Smooth muscle cell (in vitro differentiated cells): ENCODE measurements around the gene SH3RF3. TPM values are rescaled to one million over a fixed set of nuclear protein-coding genes. Genes with fewer than 3 reads are reported as not detected.
"Not testable (repeated sequence)": the region's sequence is repeated elsewhere in the genome, so short reads cannot be mapped to it uniquely, and the experiment has no call there.

ENCODE experiments used
- DNase-seq: peaks from one replicate; lab custom pipeline; 2025; ENCODE audit not compliant: unreplicated experiment; lab: John Stamatoyannopoulos, UW
- H2AFZ ChIP-seq: fragments of 200-600 bp; sonication (generic); 2 replicates; pipeline ENCODE4 v1.6.0; 2016; ENCODE audit warnings: antibody characterized with exemption, low read depth, mild to moderate bottlenecking
- H3F3A ChIP-seq: fragments of 200-600 bp; sonication (generic); 2 replicates; pipeline ENCODE4 v1.6.0; 2017; ENCODE audit warnings: antibody characterized with exemption, low read depth
- H3K27ac ChIP-seq: fragments of 200-600 bp; sonication (generic); 2 replicates; pipeline ENCODE4 v1.5.1; 2016; ENCODE audit warnings: low read depth, mild to moderate bottlenecking
- H3K27me3 ChIP-seq: fragments of 200-600 bp; sonication (generic); 2 replicates; pipeline ENCODE4 v1.6.1; 2016; ENCODE audit warnings: low read depth, mild to moderate bottlenecking
- H3K36me3 ChIP-seq: fragments of 200-600 bp; sonication (generic); 2 replicates; pipeline ENCODE4 v1.5.1; 2016; ENCODE audit warnings: low read depth
- H3K4me1 ChIP-seq: fragments of 200-600 bp; sonication (generic); 2 replicates; pipeline ENCODE4 v1.5.1; 2016; ENCODE audit warnings: low read depth
- H3K4me2 ChIP-seq: fragments of 200-600 bp; sonication (generic); 2 replicates; pipeline ENCODE4 v1.6.0; 2016; ENCODE audit warnings: mild to moderate bottlenecking
- H3K4me3 ChIP-seq: fragments of 200-600 bp; sonication (generic); 2 replicates; pipeline ENCODE4 v1.5.1; 2016; ENCODE audit warnings: mild to moderate bottlenecking
- H3K79me2 ChIP-seq: fragments of 200-600 bp; sonication (generic); 2 replicates; pipeline ENCODE4 v1.6.0; 2016; ENCODE audit warnings: low read depth, mild to moderate bottlenecking
- H3K9ac ChIP-seq: fragments of 200-600 bp; sonication (generic); 2 replicates; pipeline ENCODE4 v1.6.0; 2016; ENCODE audit warnings: low read depth
- H3K9me3 ChIP-seq: fragments of 200-600 bp; sonication (generic); replicated peaks from 2 replicates; pipeline ENCODE4 v1.5.1; 2016; ENCODE audit warnings: low read depth
- H4K20me1 ChIP-seq: fragments of 200-600 bp; sonication (generic); 2 replicates; pipeline ENCODE4 v1.6.0; 2016; ENCODE audit warnings: low read depth
- WGBS: methylation state at CpG from one replicate; pipeline ENCODE4 v1.1.7; 2016; ENCODE audit warnings: low lambda C conversion rate; 5-methylcytosine and 5-hydroxymethylcytosine counted together
- polyA plus RNA-seq: library from polyadenylated mRNA; unstranded; fragments of >200 nt; fragmentation: Nextera tagmentation; extraction: Ambion mirVana; gene quantifications from 2 replicates; pipeline ENCODE4 v1.2.1, GENCODE V29; 2016
- total RNA-seq: library from RNA; depleted of rRNA; stranded (reverse); fragments of >200 nt; gene quantifications from 2 replicates; pipeline ENCODE4 v1.2.3, GENCODE V29; 2014
- TF ChIP-seq, protein P1 (sequence below): fragments of 200-600 bp; sonication (generic); IDR thresholded peaks from 2 replicates; pipeline ENCODE4 v1.5.1; 2017; ENCODE audit warnings: borderline replicate concordance, mild to moderate bottlenecking, antibody characterized with exemption; ENCODE audit not compliant: insufficient read depth, poor library complexity, severe bottlenecking

Gene SH3RF3
- total and polyA plus RNA-seq, 2 experiments from 2014 or later = 6.6 to 11.8 TPM

DNA sequence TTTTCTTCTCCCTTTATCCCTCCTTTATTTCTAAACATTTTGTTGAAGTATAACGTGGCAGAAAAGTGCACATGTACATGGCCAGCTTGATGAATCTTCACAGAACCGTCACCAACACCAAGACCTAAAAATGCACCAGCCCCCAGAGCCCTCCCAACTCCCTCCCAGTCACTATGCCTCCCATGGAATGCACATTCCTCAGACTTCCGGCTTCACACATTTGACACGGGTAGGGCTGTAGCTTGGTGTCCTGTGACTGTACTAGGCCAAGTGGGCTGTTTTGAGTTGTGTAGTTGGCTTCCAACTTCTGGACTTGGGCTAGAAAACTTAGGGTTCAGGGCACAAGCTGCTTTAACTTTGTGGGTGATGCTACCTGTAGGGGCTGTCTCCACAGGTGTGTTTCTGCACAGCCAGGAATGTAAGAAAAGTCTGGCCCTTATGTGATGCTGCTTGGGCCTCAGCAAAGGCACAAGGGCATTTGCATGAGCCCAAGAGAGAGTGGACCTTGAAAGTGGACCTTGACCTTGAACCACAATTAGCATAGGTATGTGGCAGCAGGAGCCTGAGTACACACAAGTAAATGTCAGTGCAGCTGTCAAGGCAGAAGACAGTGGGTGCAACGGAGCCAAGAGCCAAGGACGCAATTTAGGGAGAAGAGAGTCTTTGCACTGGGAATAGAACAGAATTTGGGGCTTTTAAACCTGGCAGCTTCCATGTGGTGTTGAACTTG is 406.4 kb downstream of the SH3RF3 start:
- H3K36me3 ChIP-seq = no peaks in the 10 kb centered on the region
- no peak overlapping the region for H3K27ac ChIP-seq
- H3K4me1 ChIP-seq = no peaks in the 10 kb centered on the region
- 75% methylated on average over 6 of the region's 6 CpGs for WGBS
- H4K20me1 ChIP-seq = no peaks in the 10 kb centered on the region
- no peak overlapping the region for H3K9ac ChIP-seq
- no peak overlapping the region for H3K4me3 ChIP-seq
- TF ChIP-seq, protein P1, sequence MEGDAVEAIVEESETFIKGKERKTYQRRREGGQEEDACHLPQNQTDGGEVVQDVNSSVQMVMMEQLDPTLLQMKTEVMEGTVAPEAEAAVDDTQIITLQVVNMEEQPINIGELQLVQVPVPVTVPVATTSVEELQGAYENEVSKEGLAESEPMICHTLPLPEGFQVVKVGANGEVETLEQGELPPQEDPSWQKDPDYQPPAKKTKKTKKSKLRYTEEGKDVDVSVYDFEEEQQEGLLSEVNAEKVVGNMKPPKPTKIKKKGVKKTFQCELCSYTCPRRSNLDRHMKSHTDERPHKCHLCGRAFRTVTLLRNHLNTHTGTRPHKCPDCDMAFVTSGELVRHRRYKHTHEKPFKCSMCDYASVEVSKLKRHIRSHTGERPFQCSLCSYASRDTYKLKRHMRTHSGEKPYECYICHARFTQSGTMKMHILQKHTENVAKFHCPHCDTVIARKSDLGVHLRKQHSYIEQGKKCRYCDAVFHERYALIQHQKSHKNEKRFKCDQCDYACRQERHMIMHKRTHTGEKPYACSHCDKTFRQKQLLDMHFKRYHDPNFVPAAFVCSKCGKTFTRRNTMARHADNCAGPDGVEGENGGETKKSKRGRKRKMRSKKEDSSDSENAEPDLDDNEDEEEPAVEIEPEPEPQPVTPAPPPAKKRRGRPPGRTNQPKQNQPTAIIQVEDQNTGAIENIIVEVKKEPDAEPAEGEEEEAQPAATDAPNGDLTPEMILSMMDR = no peak
- H3K27me3 ChIP-seq = no peaks in the 10 kb centered on the region
- no peaks in the 10 kb centered on the region for H3K79me2 ChIP-seq
- H3K9me3 ChIP-seq = no peaks in the 10 kb centered on the region
- no peak overlapping the region for H3K4me2 ChIP-seq
- no peak overlapping the region for H2AFZ ChIP-seq
- no peak for DNase-seq
- H3F3A ChIP-seq = no peaks in the 10 kb centered on the region

DNA sequence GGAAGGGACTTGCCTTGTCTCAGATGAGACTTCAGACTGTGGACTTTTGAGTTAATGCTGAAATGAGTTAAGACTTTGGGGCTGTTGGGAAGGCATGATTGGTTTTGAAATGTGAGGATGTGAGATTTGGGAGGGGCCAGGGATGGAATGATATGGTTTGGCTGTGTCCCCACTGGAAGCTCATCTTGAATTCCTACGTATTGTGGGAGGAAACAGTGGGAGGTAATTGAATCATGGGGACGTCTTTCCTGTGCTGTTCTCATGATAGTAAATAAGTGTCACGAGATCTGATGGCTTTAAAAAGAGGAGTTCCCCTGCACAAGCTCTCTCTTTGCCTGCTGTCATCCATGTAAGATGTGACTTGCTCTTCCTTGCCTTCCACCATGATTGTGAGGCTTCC is 407.6 kb downstream of the SH3RF3 start:
- not testable (repeated sequence) for H3K4me3 ChIP-seq, DNase-seq, H3F3A ChIP-seq, H2AFZ ChIP-seq, H3K4me2 ChIP-seq, H3K27me3 ChIP-seq, H3K27ac ChIP-seq, H3K4me1 ChIP-seq, H3K9ac ChIP-seq, H3K9me3 ChIP-seq, H3K79me2 ChIP-seq, H4K20me1 ChIP-seq, H3K36me3 ChIP-seq
- WGBS = 79% methylated on average over 3 of the region's 3 CpGs

DNA sequence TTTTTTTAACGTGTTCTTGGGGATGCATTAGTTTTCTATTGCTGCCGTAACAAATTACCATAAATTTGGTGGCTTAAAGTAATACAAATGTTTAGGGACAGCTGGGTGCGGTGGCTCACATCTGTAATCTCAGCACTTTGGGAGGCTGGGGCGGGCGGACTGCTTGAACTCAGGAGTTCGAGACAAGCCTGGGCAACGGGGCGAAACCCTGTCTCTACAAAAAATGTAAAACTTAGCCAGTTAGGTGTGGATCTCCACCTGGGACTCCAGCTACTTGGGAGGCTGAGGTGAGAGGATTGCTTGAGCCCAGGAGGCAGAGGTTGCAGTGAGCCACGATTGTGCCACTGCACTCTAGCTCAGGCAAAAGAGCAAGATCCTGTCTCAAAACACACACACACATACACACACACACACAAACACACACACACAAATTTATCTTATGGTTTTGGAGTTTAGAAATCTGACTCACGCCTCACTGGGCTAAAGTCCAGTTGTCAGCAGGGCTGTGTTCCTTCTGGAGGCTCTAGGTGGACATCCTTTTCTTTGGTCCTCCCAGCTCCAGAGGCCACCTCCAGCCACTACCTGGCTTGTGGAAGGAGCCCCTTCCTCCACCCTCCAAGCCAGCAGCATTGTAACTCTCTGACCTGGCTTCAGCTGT is 408.7 kb downstream of the SH3RF3 start:
- H3K36me3 ChIP-seq = no peaks in the 10 kb centered on the region
- H3K9me3 ChIP-seq = no peaks in the 10 kb centered on the region
- H2AFZ ChIP-seq = no peak overlapping the region
- TF ChIP-seq, protein P1 = no peak
- H3K79me2 ChIP-seq = no peaks in the 10 kb centered on the region
- H3K9ac ChIP-seq = no peak overlapping the region
- H3K4me2 ChIP-seq = no peak overlapping the region
- H3K27me3 ChIP-seq = no peaks in the 10 kb centered on the region
- no peak overlapping the region for H3K27ac ChIP-seq
- H3K4me1 ChIP-seq = no peaks in the 10 kb centered on the region
- WGBS = 96% methylated on average over 10 of the region's 10 CpGs
- H4K20me1 ChIP-seq = no peaks in the 10 kb centered on the region
- no peaks in the 10 kb centered on the region for H3F3A ChIP-seq
- H3K4me3 ChIP-seq = no peak overlapping the region
- DNase-seq = no peak

DNA sequence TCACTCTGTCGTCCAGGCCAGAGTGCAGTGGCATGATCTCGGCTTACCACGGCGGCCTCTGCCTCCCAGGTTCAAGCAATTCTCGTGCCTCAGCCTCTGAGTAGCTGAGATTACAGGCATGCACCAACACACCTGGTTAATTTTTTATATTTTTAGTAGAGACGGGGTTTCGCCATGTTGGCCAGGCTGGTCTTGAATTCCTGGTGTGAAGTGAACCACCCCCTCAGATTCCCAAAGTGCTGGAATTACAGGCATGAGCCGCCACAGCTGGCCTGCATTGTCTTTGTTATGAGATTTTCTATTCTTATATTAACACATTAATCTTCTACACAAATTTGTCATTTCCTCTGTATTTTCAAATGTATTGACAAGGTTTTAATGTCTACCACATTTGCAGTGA is 409.5 kb downstream of the SH3RF3 start:
- Histone ChIP-seq H3K27ac (no peak overlapping the region), H3F3A (no peaks in the 10 kb centered on the region), H3K4me2 (no peak overlapping the region), H3K9me3 (no peaks in the 10 kb centered on the region), H4K20me1 (no peaks in the 10 kb centered on the region), H3K27me3 (no peaks in the 10 kb centered on the region), H2AFZ (no peak overlapping the region), H3K4me1 (no peaks in the 10 kb centered on the region), H3K9ac (no peak overlapping the region), H3K36me3 (no peaks in the 10 kb centered on the region), H3K79me2 (no peaks in the 10 kb centered on the region), H3K4me3 (no peak overlapping the region)
- 91% methylated on average over 8 of the region's 8 CpGs for WGBS
- DNase-seq = no peak
- TF ChIP-seq, protein P1 = no peak
